ENCODE data around the gene WHRN.

DNA sequence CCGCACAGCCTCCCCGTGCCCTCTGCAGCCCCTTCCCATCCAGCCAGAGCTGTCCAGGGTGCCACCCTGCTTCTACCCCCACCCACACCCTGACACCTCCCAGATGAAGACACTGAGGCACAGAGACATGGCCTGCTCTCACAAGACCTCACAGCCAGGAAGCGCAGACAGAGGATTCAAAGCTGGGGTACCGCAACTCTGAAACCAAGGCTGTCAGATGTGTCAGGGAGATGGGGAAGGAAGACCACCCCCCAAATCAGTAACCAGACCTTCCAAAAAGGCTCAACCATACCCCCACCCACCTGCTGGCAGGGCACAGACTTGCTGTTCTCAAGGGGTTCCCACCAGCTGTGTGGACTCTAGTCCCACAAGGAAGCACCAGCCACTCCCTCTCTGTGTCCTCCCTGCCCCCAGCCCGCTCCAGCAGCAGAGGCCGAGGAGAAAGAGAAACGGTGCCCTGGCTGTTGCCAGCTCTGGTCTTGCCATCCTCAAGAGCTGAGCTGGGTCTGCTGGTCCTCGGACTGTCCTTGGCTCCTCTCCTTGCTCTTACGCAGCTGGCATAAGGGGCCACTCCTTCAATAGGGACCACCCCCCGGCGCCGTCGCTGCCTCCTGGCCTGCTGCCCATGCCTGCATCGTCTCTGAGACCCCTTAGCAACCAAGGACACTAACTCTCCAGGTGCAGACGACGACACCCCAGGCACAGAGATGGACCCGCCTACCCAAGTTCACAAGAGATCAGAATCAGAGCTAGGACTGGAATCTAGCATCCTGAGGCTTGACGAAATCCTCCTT, 118.2 kb downstream of the WHRN start:
- TF ChIP-seq, protein P1, sequence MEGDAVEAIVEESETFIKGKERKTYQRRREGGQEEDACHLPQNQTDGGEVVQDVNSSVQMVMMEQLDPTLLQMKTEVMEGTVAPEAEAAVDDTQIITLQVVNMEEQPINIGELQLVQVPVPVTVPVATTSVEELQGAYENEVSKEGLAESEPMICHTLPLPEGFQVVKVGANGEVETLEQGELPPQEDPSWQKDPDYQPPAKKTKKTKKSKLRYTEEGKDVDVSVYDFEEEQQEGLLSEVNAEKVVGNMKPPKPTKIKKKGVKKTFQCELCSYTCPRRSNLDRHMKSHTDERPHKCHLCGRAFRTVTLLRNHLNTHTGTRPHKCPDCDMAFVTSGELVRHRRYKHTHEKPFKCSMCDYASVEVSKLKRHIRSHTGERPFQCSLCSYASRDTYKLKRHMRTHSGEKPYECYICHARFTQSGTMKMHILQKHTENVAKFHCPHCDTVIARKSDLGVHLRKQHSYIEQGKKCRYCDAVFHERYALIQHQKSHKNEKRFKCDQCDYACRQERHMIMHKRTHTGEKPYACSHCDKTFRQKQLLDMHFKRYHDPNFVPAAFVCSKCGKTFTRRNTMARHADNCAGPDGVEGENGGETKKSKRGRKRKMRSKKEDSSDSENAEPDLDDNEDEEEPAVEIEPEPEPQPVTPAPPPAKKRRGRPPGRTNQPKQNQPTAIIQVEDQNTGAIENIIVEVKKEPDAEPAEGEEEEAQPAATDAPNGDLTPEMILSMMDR (IDR thresholded peaks at IDR 0.05; ENCODE audit: insufficient read depth, low read length), result no peak
- TF ChIP-seq POLR2AphosphoS5 (IDR thresholded peaks at IDR 0.05; ENCODE audit: low read depth) (no peak; the same call in 1 of the 2 replicates), GABPA (IDR thresholded peaks at IDR 0.05; ENCODE audit: low read depth) (no peak)
- TF ChIP-seq, protein P2, sequence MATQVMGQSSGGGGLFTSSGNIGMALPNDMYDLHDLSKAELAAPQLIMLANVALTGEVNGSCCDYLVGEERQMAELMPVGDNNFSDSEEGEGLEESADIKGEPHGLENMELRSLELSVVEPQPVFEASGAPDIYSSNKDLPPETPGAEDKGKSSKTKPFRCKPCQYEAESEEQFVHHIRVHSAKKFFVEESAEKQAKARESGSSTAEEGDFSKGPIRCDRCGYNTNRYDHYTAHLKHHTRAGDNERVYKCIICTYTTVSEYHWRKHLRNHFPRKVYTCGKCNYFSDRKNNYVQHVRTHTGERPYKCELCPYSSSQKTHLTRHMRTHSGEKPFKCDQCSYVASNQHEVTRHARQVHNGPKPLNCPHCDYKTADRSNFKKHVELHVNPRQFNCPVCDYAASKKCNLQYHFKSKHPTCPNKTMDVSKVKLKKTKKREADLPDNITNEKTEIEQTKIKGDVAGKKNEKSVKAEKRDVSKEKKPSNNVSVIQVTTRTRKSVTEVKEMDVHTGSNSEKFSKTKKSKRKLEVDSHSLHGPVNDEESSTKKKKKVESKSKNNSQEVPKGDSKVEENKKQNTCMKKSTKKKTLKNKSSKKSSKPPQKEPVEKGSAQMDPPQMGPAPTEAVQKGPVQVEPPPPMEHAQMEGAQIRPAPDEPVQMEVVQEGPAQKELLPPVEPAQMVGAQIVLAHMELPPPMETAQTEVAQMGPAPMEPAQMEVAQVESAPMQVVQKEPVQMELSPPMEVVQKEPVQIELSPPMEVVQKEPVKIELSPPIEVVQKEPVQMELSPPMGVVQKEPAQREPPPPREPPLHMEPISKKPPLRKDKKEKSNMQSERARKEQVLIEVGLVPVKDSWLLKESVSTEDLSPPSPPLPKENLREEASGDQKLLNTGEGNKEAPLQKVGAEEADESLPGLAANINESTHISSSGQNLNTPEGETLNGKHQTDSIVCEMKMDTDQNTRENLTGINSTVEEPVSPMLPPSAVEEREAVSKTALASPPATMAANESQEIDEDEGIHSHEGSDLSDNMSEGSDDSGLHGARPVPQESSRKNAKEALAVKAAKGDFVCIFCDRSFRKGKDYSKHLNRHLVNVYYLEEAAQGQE (IDR thresholded peaks at IDR 0.05; ENCODE audit: insufficient replicate concordance, low read depth), result no peak
